Smooth muscle cell (in vitro differentiated cells): ENCODE results near the gene ZFAND3. TPM values are rescaled to one million over a fixed set of nuclear protein-coding genes. Genes with fewer than 3 reads are reported as not detected.

Experiments used
- DNase-seq: peaks from one replicate; lab custom pipeline; 2025; ENCODE audit not compliant: unreplicated experiment; lab: John Stamatoyannopoulos, UW
- H2AFZ ChIP-seq: fragments of 200-600 bp; sonication (generic); 2 replicates; pipeline ENCODE4 v1.6.0; 2016; ENCODE audit warnings: antibody characterized with exemption, low read depth, mild to moderate bottlenecking
- H3F3A ChIP-seq: fragments of 200-600 bp; sonication (generic); 2 replicates; pipeline ENCODE4 v1.6.0; 2017; ENCODE audit warnings: antibody characterized with exemption, low read depth
- H3K27ac ChIP-seq: fragments of 200-600 bp; sonication (generic); 2 replicates; pipeline ENCODE4 v1.5.1; 2016; ENCODE audit warnings: low read depth, mild to moderate bottlenecking
- H3K27me3 ChIP-seq: fragments of 200-600 bp; sonication (generic); 2 replicates; pipeline ENCODE4 v1.6.1; 2016; ENCODE audit warnings: low read depth, mild to moderate bottlenecking
- H3K36me3 ChIP-seq: fragments of 200-600 bp; sonication (generic); 2 replicates; pipeline ENCODE4 v1.5.1; 2016; ENCODE audit warnings: low read depth
- H3K4me1 ChIP-seq: fragments of 200-600 bp; sonication (generic); 2 replicates; pipeline ENCODE4 v1.5.1; 2016; ENCODE audit warnings: low read depth
- H3K4me2 ChIP-seq: fragments of 200-600 bp; sonication (generic); 2 replicates; pipeline ENCODE4 v1.6.0; 2016; ENCODE audit warnings: mild to moderate bottlenecking
- H3K4me3 ChIP-seq: fragments of 200-600 bp; sonication (generic); 2 replicates; pipeline ENCODE4 v1.5.1; 2016; ENCODE audit warnings: mild to moderate bottlenecking
- H3K79me2 ChIP-seq: fragments of 200-600 bp; sonication (generic); 2 replicates; pipeline ENCODE4 v1.6.0; 2016; ENCODE audit warnings: low read depth, mild to moderate bottlenecking
- H3K9ac ChIP-seq: fragments of 200-600 bp; sonication (generic); 2 replicates; pipeline ENCODE4 v1.6.0; 2016; ENCODE audit warnings: low read depth
- H3K9me3 ChIP-seq: fragments of 200-600 bp; sonication (generic); replicated peaks from 2 replicates; pipeline ENCODE4 v1.5.1; 2016; ENCODE audit warnings: low read depth
- H4K20me1 ChIP-seq: fragments of 200-600 bp; sonication (generic); 2 replicates; pipeline ENCODE4 v1.6.0; 2016; ENCODE audit warnings: low read depth
- WGBS: methylation state at CpG from one replicate; pipeline ENCODE4 v1.1.7; 2016; ENCODE audit warnings: low lambda C conversion rate; 5-methylcytosine and 5-hydroxymethylcytosine counted together
- polyA plus RNA-seq: library from polyadenylated mRNA; unstranded; fragments of >200 nt; fragmentation: Nextera tagmentation; extraction: Ambion mirVana; gene quantifications from 2 replicates; pipeline ENCODE4 v1.2.1, GENCODE V29; 2016
- total RNA-seq: library from RNA; depleted of rRNA; stranded (reverse); fragments of >200 nt; gene quantifications from 2 replicates; pipeline ENCODE4 v1.2.3, GENCODE V29; 2014
- TF ChIP-seq, protein P1 (sequence below): fragments of 200-600 bp; sonication (generic); IDR thresholded peaks from 2 replicates; pipeline ENCODE4 v1.5.1; 2017; ENCODE audit warnings: borderline replicate concordance, mild to moderate bottlenecking, antibody characterized with exemption; ENCODE audit not compliant: insufficient read depth, poor library complexity, severe bottlenecking

Gene ZFAND3
- total and polyA plus RNA-seq, 2 experiments from 2014 or later: 27.6 to 40.5 TPM

- TF ChIP-seq, protein P1, sequence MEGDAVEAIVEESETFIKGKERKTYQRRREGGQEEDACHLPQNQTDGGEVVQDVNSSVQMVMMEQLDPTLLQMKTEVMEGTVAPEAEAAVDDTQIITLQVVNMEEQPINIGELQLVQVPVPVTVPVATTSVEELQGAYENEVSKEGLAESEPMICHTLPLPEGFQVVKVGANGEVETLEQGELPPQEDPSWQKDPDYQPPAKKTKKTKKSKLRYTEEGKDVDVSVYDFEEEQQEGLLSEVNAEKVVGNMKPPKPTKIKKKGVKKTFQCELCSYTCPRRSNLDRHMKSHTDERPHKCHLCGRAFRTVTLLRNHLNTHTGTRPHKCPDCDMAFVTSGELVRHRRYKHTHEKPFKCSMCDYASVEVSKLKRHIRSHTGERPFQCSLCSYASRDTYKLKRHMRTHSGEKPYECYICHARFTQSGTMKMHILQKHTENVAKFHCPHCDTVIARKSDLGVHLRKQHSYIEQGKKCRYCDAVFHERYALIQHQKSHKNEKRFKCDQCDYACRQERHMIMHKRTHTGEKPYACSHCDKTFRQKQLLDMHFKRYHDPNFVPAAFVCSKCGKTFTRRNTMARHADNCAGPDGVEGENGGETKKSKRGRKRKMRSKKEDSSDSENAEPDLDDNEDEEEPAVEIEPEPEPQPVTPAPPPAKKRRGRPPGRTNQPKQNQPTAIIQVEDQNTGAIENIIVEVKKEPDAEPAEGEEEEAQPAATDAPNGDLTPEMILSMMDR: no peak
- H4K20me1 ChIP-seq: peaks cover 100% of the 10 kb centered on the region
- H3K9ac ChIP-seq: no peak overlapping the region
- H2AFZ ChIP-seq: no peak overlapping the region
- no peak overlapping the region for H3K4me3 ChIP-seq
- peaks cover 99% of the 10 kb centered on the region for H3K79me2 ChIP-seq
- no peaks in the 10 kb centered on the region for H3K9me3 ChIP-seq
- peaks cover 7% of the 10 kb centered on the region for H3K4me1 ChIP-seq
- DNase-seq: no peak
- H3F3A ChIP-seq: no peaks in the 10 kb centered on the region
- no peaks in the 10 kb centered on the region for H3K36me3 ChIP-seq
- H3K27me3 ChIP-seq: no peaks in the 10 kb centered on the region
- H3K4me2 ChIP-seq: peak overlapping the region; percentile 29
- peak overlapping the region; percentile 48 for H3K27ac ChIP-seq
Observed at GRCh38 chr6:37845930-37846329, 26.4 kb downstream of the ZFAND3 start.

DNA sequence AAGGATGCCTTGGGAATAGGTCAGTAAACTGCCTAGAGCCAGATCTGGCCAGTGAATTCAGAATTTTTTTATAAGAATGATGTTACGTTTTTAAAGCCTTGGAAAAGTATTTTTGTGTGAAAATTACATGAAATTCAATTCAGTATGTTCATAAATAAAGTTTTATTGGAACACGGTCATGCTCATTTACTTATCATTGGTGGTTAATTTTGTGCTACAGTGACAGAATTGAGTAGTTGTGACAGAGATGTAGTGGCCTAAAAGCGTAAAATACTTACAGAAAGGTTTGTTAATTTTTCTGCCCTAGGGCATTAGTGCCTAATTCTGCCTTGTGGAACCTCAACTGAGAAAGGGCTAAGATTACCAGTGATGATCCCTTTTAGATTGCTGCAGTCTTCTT, 28.2 kb downstream of the ZFAND3 start:
- no peak overlapping the region for H3K4me3 ChIP-seq
- WGBS: 91% methylated on average over 3 of the region's 3 CpGs
- peaks cover 100% of the 10 kb centered on the region for H3K79me2 ChIP-seq
- no peaks in the 10 kb centered on the region for H3K27me3 ChIP-seq
- no peaks in the 10 kb centered on the region for H3F3A ChIP-seq
- no peak overlapping the region for H3K27ac ChIP-seq
- no peak overlapping the region for H3K4me2 ChIP-seq
- H2AFZ ChIP-seq: no peak overlapping the region
- DNase-seq: no peak
- no peak overlapping the region for H3K9ac ChIP-seq
- peaks cover 100% of the 10 kb centered on the region for H4K20me1 ChIP-seq
- TF ChIP-seq, protein P1: no peak
- no peaks in the 10 kb centered on the region for H3K9me3 ChIP-seq
- peaks cover 7% of the 10 kb centered on the region for H3K4me1 ChIP-seq
- H3K36me3 ChIP-seq: no peaks in the 10 kb centered on the region

GRCh38 chr6:37848371-37848770, 28.8 kb downstream of the ZFAND3 start:
- Histone ChIP-seq H3K9ac (no peak overlapping the region), H3K27ac (no peak overlapping the region), H3K4me3 (no peak overlapping the region), H3K79me2 (peaks cover 100% of the 10 kb centered on the region), H4K20me1 (peaks cover 100% of the 10 kb centered on the region), H3K4me1 (peaks cover 7% of the 10 kb centered on the region), H3F3A (no peaks in the 10 kb centered on the region), H3K4me2 (no peak overlapping the region), H3K9me3 (no peaks in the 10 kb centered on the region), H3K36me3 (no peaks in the 10 kb centered on the region), H2AFZ (no peak overlapping the region), H3K27me3 (no peaks in the 10 kb centered on the region)
- no peak for DNase-seq
- TF ChIP-seq, protein P1: no peak
- WGBS: 97% methylated on average over 4 of the region's 4 CpGs

DNA sequence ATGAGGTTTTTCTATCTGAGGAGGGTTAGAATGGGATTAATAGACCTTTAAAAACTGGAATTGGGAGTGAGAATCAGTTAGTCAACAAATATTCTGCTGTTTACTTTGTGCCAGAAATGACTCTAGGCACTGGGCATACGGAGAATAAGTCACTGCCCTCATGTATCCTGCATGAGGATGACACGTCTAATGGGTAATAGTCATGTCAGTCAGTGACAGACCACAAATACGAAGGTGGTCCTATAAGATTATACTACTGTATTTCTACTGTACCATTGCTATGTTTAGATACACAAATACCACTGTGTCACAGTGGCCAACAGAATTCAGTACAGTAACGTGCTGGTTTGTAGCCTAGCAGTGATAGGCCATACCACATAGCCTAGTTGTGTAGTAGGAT, 30.7 kb downstream of the ZFAND3 start:
- TF ChIP-seq, protein P1: no peak
- Histone ChIP-seq H2AFZ (no peak overlapping the region), H4K20me1 (peaks cover 100% of the 10 kb centered on the region), H3K4me2 (no peak overlapping the region), H3K9ac (no peak overlapping the region), H3K9me3 (no peaks in the 10 kb centered on the region), H3F3A (no peaks in the 10 kb centered on the region), H3K4me3 (no peak overlapping the region), H3K79me2 (peaks cover 100% of the 10 kb centered on the region), H3K27me3 (no peaks in the 10 kb centered on the region), H3K36me3 (no peaks in the 10 kb centered on the region), H3K27ac (no peak overlapping the region), H3K4me1 (peaks cover 7% of the 10 kb centered on the region)
- no peak for DNase-seq
- 89% methylated on average over 4 of the region's 4 CpGs for WGBS
